GM19438 (cell line): ENCODE results near the gene AGAP5.
"Not testable (repeated sequence)": the region's sequence is repeated elsewhere in the genome, so short reads cannot be mapped to it uniquely, and the experiment has no call there.

Experiments used
- ATAC-seq: cut with Tn5 transposase; IDR thresholded peaks from one replicate; pipeline ENCODE4 v1.9.1; 2021; ENCODE audit warnings: low read depth; ENCODE audit not compliant: unreplicated experiment

Gene AGAP5

GRCh38 chr10:73715179-73716156, 17.6 kb upstream of the AGAP5 start:
- ATAC-seq = not testable (repeated sequence)

- ATAC-seq = not testable (repeated sequence)
Measured at GRCh38 chr10:73714483-73714882, 16.6 kb upstream of the AGAP5 start.

GRCh38 chr10:73713912-73714311, 16.0 kb upstream of the AGAP5 start:
- ATAC-seq = not testable (repeated sequence)

- ATAC-seq = not testable (repeated sequence)
Measured at GRCh38 chr10:73711683-73712082, 13.8 kb upstream of the AGAP5 start.

- not testable (repeated sequence) for ATAC-seq
Measured at GRCh38 chr10:73708122-73708521, 10.2 kb upstream of the AGAP5 start.

- not testable (repeated sequence) for ATAC-seq
Measured at GRCh38 chr10:73707628-73708027, 9.7 kb upstream of the AGAP5 start.

GRCh38 chr10:73706488-73706887, 8.6 kb upstream of the AGAP5 start:
- not testable (repeated sequence) for ATAC-seq

GRCh38 chr10:73705506-73706072, 7.7 kb upstream of the AGAP5 start:
- ATAC-seq = not testable (repeated sequence)

GRCh38 chr10:73703924-73704323, 6.0 kb upstream of the AGAP5 start:
- ATAC-seq = not testable (repeated sequence)

- not testable (repeated sequence) for ATAC-seq
Measured at GRCh38 chr10:73698819-73699218, 910 bp upstream of the AGAP5 start.

GRCh38 chr10:73695302-73695701, 2.6 kb downstream of the AGAP5 start:
- not testable (repeated sequence) for ATAC-seq

- ATAC-seq = not testable (repeated sequence)
Measured at GRCh38 chr10:73690755-73691154, 7.2 kb downstream of the AGAP5 start.

GRCh38 chr10:73689596-73689995, 8.3 kb downstream of the AGAP5 start:
- ATAC-seq = not testable (repeated sequence)

GRCh38 chr10:73687641-73688040, 10.3 kb downstream of the AGAP5 start:
- not testable (repeated sequence) for ATAC-seq

- not testable (repeated sequence) for ATAC-seq
Measured at GRCh38 chr10:73674546-73674945, 23.4 kb downstream of the AGAP5 start.

- ATAC-seq = not testable (repeated sequence)
Measured at GRCh38 chr10:73668378-73668777, 29.5 kb downstream of the AGAP5 start.

- not testable (repeated sequence) for ATAC-seq
Measured at GRCh38 chr10:73666153-73666809, 31.6 kb downstream of the AGAP5 start.

GRCh38 chr10:73665581-73665980, 32.3 kb downstream of the AGAP5 start:
- not testable (repeated sequence) for ATAC-seq

- not testable (repeated sequence) for ATAC-seq
Measured at GRCh38 chr10:73664156-73665040, 33.5 kb downstream of the AGAP5 start.

- ATAC-seq = not testable (repeated sequence)
Measured at GRCh38 chr10:73663621-73664020, 34.3 kb downstream of the AGAP5 start.
